NB4 (cell line): ENCODE measurements around the gene SPAG9.

Source experiments
- MYC ChIP-seq: IDR thresholded peaks from 2 replicates; pipeline ENCODE4 v1.6.1; 2011; ENCODE audit warnings: low read depth, low read length
- POLR2A ChIP-seq: IDR thresholded peaks from 2 replicates; pipeline ENCODE4 v1.6.1; 2011; ENCODE audit warnings: mild to moderate bottlenecking; ENCODE audit not compliant: insufficient read length; ENCODE audit errors: extremely low read depth
- TF ChIP-seq, protein P1 (sequence below): IDR thresholded peaks from one replicate; pipeline ENCODE4 v1.5.1; 2012; ENCODE audit warnings: low read depth, low read length
- TF ChIP-seq, protein P2 (sequence below): IDR thresholded peaks from 2 replicates; pipeline ENCODE4 v1.6.1; 2011; ENCODE audit warnings: low read depth, low read length

DNA sequence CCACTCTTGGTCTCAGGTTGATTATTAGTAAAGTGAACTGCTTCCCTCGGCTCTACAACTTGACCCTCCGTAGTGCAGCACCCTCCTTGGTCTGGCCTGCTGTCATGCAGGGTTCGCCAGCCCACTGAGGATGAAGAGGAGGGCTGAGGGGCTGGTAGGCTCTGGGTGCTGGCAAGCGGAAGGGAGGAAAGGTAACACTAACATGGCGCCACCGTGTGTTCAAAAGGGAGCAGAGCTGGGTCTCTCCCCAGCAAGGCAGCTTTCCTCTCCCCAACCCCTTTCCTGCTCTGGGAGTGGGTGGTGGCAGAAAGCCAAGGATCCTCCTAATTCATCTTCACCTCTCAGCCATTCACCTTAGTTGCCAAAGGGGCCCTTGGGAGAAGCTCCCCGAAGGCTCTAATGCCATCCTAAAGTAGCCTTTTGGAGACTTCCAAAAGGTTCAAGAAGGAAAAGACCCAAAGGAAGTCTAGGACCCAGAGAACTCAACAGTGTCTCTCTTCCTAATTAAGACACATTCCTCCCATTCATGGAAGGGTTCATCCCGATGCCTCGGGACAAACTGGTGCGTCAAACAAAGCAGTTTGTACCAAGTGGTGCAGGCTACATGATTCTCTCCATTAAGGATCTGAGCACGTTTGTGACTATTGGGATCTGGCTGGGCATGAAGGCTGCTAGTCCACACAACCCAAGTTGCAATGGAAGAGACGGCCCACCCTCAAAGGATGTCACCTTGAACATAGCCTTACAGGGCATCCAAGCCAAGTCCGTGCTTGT lies 163.7 kb downstream of the SPAG9 start:
- TF ChIP-seq, protein P1, sequence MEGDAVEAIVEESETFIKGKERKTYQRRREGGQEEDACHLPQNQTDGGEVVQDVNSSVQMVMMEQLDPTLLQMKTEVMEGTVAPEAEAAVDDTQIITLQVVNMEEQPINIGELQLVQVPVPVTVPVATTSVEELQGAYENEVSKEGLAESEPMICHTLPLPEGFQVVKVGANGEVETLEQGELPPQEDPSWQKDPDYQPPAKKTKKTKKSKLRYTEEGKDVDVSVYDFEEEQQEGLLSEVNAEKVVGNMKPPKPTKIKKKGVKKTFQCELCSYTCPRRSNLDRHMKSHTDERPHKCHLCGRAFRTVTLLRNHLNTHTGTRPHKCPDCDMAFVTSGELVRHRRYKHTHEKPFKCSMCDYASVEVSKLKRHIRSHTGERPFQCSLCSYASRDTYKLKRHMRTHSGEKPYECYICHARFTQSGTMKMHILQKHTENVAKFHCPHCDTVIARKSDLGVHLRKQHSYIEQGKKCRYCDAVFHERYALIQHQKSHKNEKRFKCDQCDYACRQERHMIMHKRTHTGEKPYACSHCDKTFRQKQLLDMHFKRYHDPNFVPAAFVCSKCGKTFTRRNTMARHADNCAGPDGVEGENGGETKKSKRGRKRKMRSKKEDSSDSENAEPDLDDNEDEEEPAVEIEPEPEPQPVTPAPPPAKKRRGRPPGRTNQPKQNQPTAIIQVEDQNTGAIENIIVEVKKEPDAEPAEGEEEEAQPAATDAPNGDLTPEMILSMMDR, result peak; percentile 76
- TF ChIP-seq POLR2A (no peak), MYC (no peak)
- TF ChIP-seq, protein P2, sequence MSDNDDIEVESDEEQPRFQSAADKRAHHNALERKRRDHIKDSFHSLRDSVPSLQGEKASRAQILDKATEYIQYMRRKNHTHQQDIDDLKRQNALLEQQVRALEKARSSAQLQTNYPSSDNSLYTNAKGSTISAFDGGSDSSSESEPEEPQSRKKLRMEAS, result no peak
